Kidney (tissue), 14 donors: ENCODE measurements around the gene SEMA6A. TPM values are rescaled to one million over a fixed set of nuclear protein-coding genes. Genes with fewer than 3 reads are reported as not detected.
A peak's percentile ranks its signal among the peaks of the same experiment; 100 is the strongest.

Experiments used
- DNase-seq, 5 donors: peaks; one replicate each; pipeline ENCODE4 v3.0.0-alpha.2; 2013 to 2020
- FAIRE-seq: peaks from 2 replicates; lab custom pipeline; 2012; peaks lifted over from hg19 to GRCh38; lab: Jason Lieb, UNC
- H3K27ac ChIP-seq, 2 donors: one replicate each; pipeline ENCODE4 v1.7.0; 2013; ENCODE audit warnings: low read depth in 2 of 2, low read length in 2 of 2, inconsistent platforms in 1 of 2
- H3K27me3 ChIP-seq: one replicate; pipeline ENCODE4 v1.7.1; 2013; ENCODE audit warnings: low read length, inconsistent platforms; ENCODE audit not compliant: control insufficient read depth, insufficient read depth
- H3K36me3 ChIP-seq, 3 donors: one replicate each; pipeline versions ENCODE4 v1.7.0 to v1.7.1; 2013; ENCODE audit warnings: low read length in 3 of 3, control low read depth in 1 of 3, inconsistent platforms in 1 of 3; ENCODE audit not compliant: insufficient read depth in 3 of 3, control insufficient read depth in 2 of 3
- H3K4me1 ChIP-seq, 3 donors: one replicate each; pipeline versions ENCODE4 v1.7.0 to v1.7.1; 2013; ENCODE audit warnings: low read length in 3 of 3, inconsistent platforms in 1 of 3, low read depth in 1 of 3; ENCODE audit not compliant: control insufficient read depth in 2 of 3, insufficient read depth in 2 of 3
- H3K4me3 ChIP-seq, 3 donors: one replicate each; pipeline versions ENCODE4 v1.7.0 to v1.8.1; 2013; ENCODE audit warnings: low read length in 3 of 3, control low read depth in 1 of 3, inconsistent platforms in 1 of 3
- H3K9ac ChIP-seq, 3 donors: one replicate each; pipeline versions ENCODE4 v1.7.0 to v1.7.1; 2013; ENCODE audit warnings: low read length in 3 of 3, control low read depth in 1 of 3, inconsistent platforms in 1 of 3
- H3K9me3 ChIP-seq, 3 donors: one replicate each; pipeline versions ENCODE4 v1.7.0 to v1.7.1; 2013; ENCODE audit warnings: low read length in 3 of 3, control low read depth in 1 of 3, inconsistent platforms in 1 of 3; ENCODE audit not compliant: control insufficient read depth in 2 of 3, insufficient read depth in 1 of 3
- intact Hi-C: fragments of 100-400 bp; cut with DNase I; formaldehyde crosslinking; loops from one replicate; pipeline ENCODE4 v1.11.1; 2022
- polyA plus RNA-seq: library from polyadenylated mRNA; stranded (reverse); fragments of 350-450 nt; fragmentation: Illumina TruSeq; extraction: RNeasy Lipid Tissue Mini Kit (QIAGEN cat#74804); gene quantifications from one replicate; pipeline ENCODE4 v1.2.3, GENCODE V29; 2014; ENCODE audit warnings: low read depth, low replicate concordance; ENCODE audit not compliant: insufficient read depth
- total RNA-seq: library from RNA; stranded (reverse); fragmentation: NEBNext Ultra II Directional; extraction: Animal tissue kit (Norgen Biotek cat#: 25700); gene quantifications from one replicate; pipeline ENCODE4 v1.2.1, GENCODE V29; 2021
- TF ChIP-seq, protein P1 (sequence below): IDR thresholded peaks from 3 replicates; pipeline ENCODE4 v1.5.1; 2012; ENCODE audit warnings: mild to moderate bottlenecking, moderate library complexity, borderline replicate concordance; ENCODE audit not compliant: insufficient read depth; ENCODE audit errors: extremely low read depth
- donor health status: control.
- donor health status: control.
- donor health status: control.
- donor health status: control.
- donor health status: control.
- donor health status: DM: yes; HTN: yes; CAD: no.
- donor health status: Normal renal cell carcinoma (clear cell type).

SEMA6A gene
- total and polyA plus RNA-seq, 2 donors from 2014 or later = 4.0 to 51.6 TPM

- H3K9me3 ChIP-seq = no peaks in the 10 kb centered on the region
- H3K27me3 ChIP-seq = no peaks in the 10 kb centered on the region
- peak in 1 of 5 donors; percentile 27 for DNase-seq
- peaks cover 0 to 3% (median 0%) of the 10 kb centered on the region in 3 donors for H3K4me1 ChIP-seq
- intact Hi-C loops = no loop called here
- TF ChIP-seq, protein P1, sequence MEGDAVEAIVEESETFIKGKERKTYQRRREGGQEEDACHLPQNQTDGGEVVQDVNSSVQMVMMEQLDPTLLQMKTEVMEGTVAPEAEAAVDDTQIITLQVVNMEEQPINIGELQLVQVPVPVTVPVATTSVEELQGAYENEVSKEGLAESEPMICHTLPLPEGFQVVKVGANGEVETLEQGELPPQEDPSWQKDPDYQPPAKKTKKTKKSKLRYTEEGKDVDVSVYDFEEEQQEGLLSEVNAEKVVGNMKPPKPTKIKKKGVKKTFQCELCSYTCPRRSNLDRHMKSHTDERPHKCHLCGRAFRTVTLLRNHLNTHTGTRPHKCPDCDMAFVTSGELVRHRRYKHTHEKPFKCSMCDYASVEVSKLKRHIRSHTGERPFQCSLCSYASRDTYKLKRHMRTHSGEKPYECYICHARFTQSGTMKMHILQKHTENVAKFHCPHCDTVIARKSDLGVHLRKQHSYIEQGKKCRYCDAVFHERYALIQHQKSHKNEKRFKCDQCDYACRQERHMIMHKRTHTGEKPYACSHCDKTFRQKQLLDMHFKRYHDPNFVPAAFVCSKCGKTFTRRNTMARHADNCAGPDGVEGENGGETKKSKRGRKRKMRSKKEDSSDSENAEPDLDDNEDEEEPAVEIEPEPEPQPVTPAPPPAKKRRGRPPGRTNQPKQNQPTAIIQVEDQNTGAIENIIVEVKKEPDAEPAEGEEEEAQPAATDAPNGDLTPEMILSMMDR = no peak
- H3K9ac ChIP-seq = no peak overlapping the region
- H3K36me3 ChIP-seq = no peaks in the 10 kb centered on the region
- no peak for FAIRE-seq
- no peak overlapping the region for H3K4me3 ChIP-seq
- no peak overlapping the region for H3K27ac ChIP-seq
Observed at GRCh38 chr5:116395631-116396203, 178.9 kb downstream of the SEMA6A start.

DNA sequence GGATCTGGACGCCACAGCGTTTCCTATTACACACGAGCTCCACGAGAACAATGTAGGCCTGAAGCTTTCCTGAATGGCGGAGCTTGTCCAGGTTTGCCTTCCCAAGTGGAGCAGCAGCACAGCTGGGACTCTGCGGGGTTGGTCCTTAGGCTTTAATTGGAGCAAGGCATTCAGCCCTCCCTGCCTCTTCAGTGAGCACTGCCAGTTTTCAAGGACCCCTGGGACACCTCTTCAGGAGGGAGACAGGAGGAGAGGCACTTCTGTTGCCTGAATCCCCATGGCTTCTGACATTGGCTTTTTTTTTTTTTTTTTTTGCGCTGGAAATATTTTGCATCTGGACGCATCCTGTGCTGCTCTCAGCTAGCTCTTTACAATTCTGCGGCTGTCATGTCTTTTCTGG is 179.4 kb downstream of the SEMA6A start:
- intact Hi-C loops = no loop called here
- Histone ChIP-seq H3K36me3 (no peaks in the 10 kb centered on the region), H3K4me1 (peaks cover 0 to 3% (median 0%) of the 10 kb centered on the region in 3 donors), H3K4me3 (no peak overlapping the region), H3K9ac (no peak overlapping the region), H3K27ac (no peak overlapping the region), H3K9me3 (no peaks in the 10 kb centered on the region), H3K27me3 (no peaks in the 10 kb centered on the region)
- TF ChIP-seq, protein P1 = no peak
- FAIRE-seq = no peak
- DNase-seq = no peak

DNA sequence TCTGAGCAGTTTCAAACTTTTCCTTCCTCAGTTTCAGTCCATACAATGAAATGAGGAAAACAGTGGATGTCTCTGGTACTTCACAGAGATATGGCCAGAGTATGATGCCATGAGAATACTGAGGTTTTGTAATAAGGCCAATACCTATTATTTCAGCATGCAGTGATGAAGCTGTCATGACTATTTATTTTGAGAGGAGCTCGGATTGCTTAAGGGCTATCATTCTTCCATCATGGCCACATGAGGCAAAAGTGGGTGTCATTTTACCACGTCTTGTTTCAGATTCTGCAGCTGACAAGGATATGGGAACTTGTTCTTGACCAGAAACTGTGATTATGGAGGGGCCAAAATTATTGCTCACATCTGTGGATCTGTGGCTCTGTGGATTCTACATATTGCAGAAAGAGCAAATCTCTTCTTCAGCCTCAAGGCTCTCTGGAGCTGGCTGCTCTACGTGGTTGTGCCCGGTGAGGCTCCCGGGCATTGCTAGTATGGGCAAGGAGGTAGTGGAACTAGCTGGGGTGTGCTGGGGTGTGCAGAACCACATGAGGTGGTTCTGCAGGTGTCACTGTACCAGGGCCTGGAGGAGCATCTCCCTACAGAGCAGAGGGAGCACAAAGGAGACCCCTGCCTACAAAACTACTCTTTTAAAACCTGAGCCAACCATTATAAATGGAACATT is 180.3 kb downstream of the SEMA6A start:
- DNase-seq (no peak), FAIRE-seq (no peak)
- Histone ChIP-seq H3K4me1 (peaks cover 0 to 3% (median 0%) of the 10 kb centered on the region in 3 donors), H3K36me3 (no peaks in the 10 kb centered on the region), H3K27ac (no peak overlapping the region), H3K9ac (no peak overlapping the region), H3K9me3 (no peaks in the 10 kb centered on the region), H3K4me3 (no peak overlapping the region), H3K27me3 (no peaks in the 10 kb centered on the region)
- TF ChIP-seq, protein P1 = no peak
- intact Hi-C loops = no loop called here
